MCF 10A (cell line): ENCODE data around the gene C1QTNF12. TPM values are rescaled to one million over a fixed set of nuclear protein-coding genes. Genes with fewer than 3 reads are reported as not detected.
A peak's percentile ranks its signal among the peaks of the same experiment; 100 is the strongest.

Source experiments
- BruUV-seq: library from RNA; stranded (reverse); fragments of 400-500 nt; replicated peaks from 2 replicates; lab custom pipeline; 2021; lab: Mats Ljungman, UMichigan
- CTCF ChIA-PET: fragments of 300-600 bp; sonication (Branson Sonifier 250); formaldehyde crosslinking; extraction: SDS; loops from one replicate; lab custom pipeline; 2021; ENCODE audit warnings: antibody characterized with exemption, inconsistent platforms; lab: Yijun Ruan, JAX
- POLR2A ChIA-PET: fragments of 300-600, 350-650 bp; sonication (Branson Sonifier 250); formaldehyde crosslinking; extraction: SDS; loops from one replicate; lab custom pipeline; 2020; ENCODE audit warnings: antibody characterized with exemption, inconsistent platforms; lab: Yijun Ruan, JAX
- DNase-seq: peaks from one replicate; pipeline ENCODE4 v3.0.0-alpha.2; 2018; ENCODE audit not compliant: unreplicated experiment
- H3K27ac Mint-ChIP-seq: one replicate; pipeline ENCODE4 v1.8.0; 2022; ENCODE audit warnings: mild to moderate bottlenecking, low read depth, mixed read lengths; ENCODE audit not compliant: unreplicated experiment
- H3K27me3 Mint-ChIP-seq: one replicate; pipeline ENCODE4 v1.8.0; 2022; ENCODE audit warnings: mixed read lengths; ENCODE audit not compliant: insufficient read depth, unreplicated experiment
- H3K36me3 Mint-ChIP-seq: one replicate; pipeline ENCODE4 v1.8.0; 2022; ENCODE audit warnings: mild to moderate bottlenecking, moderate library complexity, mixed read lengths; ENCODE audit not compliant: insufficient read depth, unreplicated experiment
- H3K4me1 Mint-ChIP-seq: one replicate; pipeline ENCODE4 v1.8.0; 2022; ENCODE audit warnings: mixed read lengths; ENCODE audit not compliant: insufficient read depth, unreplicated experiment
- H3K4me3 Mint-ChIP-seq: one replicate; pipeline ENCODE4 v1.8.0; 2022; ENCODE audit warnings: mild to moderate bottlenecking, moderate library complexity, mixed read lengths; ENCODE audit not compliant: unreplicated experiment
- H3K9me3 Mint-ChIP-seq: one replicate; pipeline ENCODE4 v1.8.0; 2022; ENCODE audit warnings: mixed read lengths; ENCODE audit not compliant: unreplicated experiment
- CTCF ChIP-seq: fragments of 200-600 bp; IDR thresholded peaks from one replicate; pipeline ENCODE4 v1.8.0; 2022; ENCODE audit warnings: antibody characterized with exemption, mild to moderate bottlenecking; ENCODE audit not compliant: unreplicated experiment
- intact Hi-C: fragments of 100-400 bp; cut with micrococcal nuclease; formaldehyde crosslinking; loops from 2 replicates; pipeline ENCODE4 v1.14.1; 2022
- total RNA-seq: library from RNA; stranded (reverse); gene quantifications from 2 replicates; pipeline ENCODE4 v1.2.3, GENCODE V29; 2022

C1QTNF12 gene
- total RNA-seq, 1 experiment from 2014 or later = 1.5 TPM

- H3K4me3 Mint-ChIP-seq = no peak overlapping the region
- no peaks in the 10 kb centered on the region for H3K9me3 Mint-ChIP-seq
- TF ChIP-seq CTCF = no peak
- no peak for DNase-seq
- ChIA-PET POLR2A (no interaction called here), CTCF (interaction anchor here (0.6 to 0.7 kb wide), 2 partner anchors 39 to 148 kb away, joined by 3 read pairs; no protein-coding TSS in a partner anchor)
- H3K27ac Mint-ChIP-seq = no peak overlapping the region
- H3K27me3 Mint-ChIP-seq = no peaks in the 10 kb centered on the region
- no peaks in the 10 kb centered on the region for H3K4me1 Mint-ChIP-seq
- BruUV-seq = no TSS peak
- intact Hi-C loops = no loop called here
- peaks cover 47% of the 10 kb centered on the region for H3K36me3 Mint-ChIP-seq
Measured at GRCh38 chr1:1222575-1223225, 23.8 kb downstream of the C1QTNF12 start.

- peaks cover 48% of the 10 kb centered on the region for H3K36me3 Mint-ChIP-seq
- ChIA-PET CTCF (interaction anchor here (0.6 kb wide), 1 partner anchor 40 kb away, joined by 3 read pairs; no protein-coding TSS in a partner anchor), POLR2A (no interaction called here)
- no peaks in the 10 kb centered on the region for H3K27me3 Mint-ChIP-seq
- intact Hi-C loops = no loop called here
- TF ChIP-seq CTCF = no peak
- DNase-seq = no peak
- H3K4me3 Mint-ChIP-seq = no peak overlapping the region
- no peak overlapping the region for H3K27ac Mint-ChIP-seq
- no peaks in the 10 kb centered on the region for H3K9me3 Mint-ChIP-seq
- no peaks in the 10 kb centered on the region for H3K4me1 Mint-ChIP-seq
- no TSS peak for BruUV-seq
Measured at GRCh38 chr1:1221887-1222574, 24.5 kb downstream of the C1QTNF12 start.

GRCh38 chr1:1220197-1220596, 26.3 kb downstream of the C1QTNF12 start:
- ChIA-PET POLR2A (no interaction called here), CTCF (no interaction called here)
- Mint-ChIP-seq H3K27me3 (no peaks in the 10 kb centered on the region), H3K4me3 (no peak overlapping the region), H3K27ac (peak overlapping the region; percentile 16), H3K9me3 (no peaks in the 10 kb centered on the region), H3K4me1 (no peaks in the 10 kb centered on the region), H3K36me3 (peaks cover 49% of the 10 kb centered on the region)
- TF ChIP-seq CTCF = no peak
- no TSS peak for BruUV-seq
- intact Hi-C loops = no loop called here
- DNase-seq = no peak

GRCh38 chr1:1219341-1219740, 27.2 kb downstream of the C1QTNF12 start:
- POLR2A ChIA-PET = no interaction called here
- Mint-ChIP-seq H3K4me1 (no peaks in the 10 kb centered on the region), H3K9me3 (no peaks in the 10 kb centered on the region), H3K36me3 (peaks cover 41% of the 10 kb centered on the region), H3K4me3 (no peak overlapping the region), H3K27ac (no peak overlapping the region), H3K27me3 (no peaks in the 10 kb centered on the region)
- no TSS peak for BruUV-seq
- CTCF ChIA-PET = interaction anchor here (0.7 to 1.0 kb wide), 2 partner anchors 11 to 102 kb away, joined by 3 to 4 read pairs; no protein-coding TSS in a partner anchor
- no peak for DNase-seq
- no peak for TF ChIP-seq CTCF
- intact Hi-C loops = no loop called here
